Prostate gland (tissue), 2 donors: Measurements from ENCODE around the gene OR2B6. TPM values are rescaled to one million over a fixed set of nuclear protein-coding genes. Genes with fewer than 3 reads are reported as not detected.
"Not testable (repeated sequence)": the region's sequence is repeated elsewhere in the genome, so short reads cannot be mapped to it uniquely, and the experiment has no call there.

Source experiments
- DNase-seq: peaks from one replicate; pipeline ENCODE4 v3.0.0-alpha.2; 2019; ENCODE audit warnings: low spot score
- H3K27ac ChIP-seq, 2 donors: fragments of 200-600 bp; sonication (generic); 2 replicates each; pipeline ENCODE4 v1.5.1; 2017 to 2019
- H3K27me3 ChIP-seq: fragments of 200-600 bp; sonication (generic); replicated peaks from 2 replicates; pipeline ENCODE4 v1.5.1; 2019; ENCODE audit not compliant: insufficient read depth
- H3K36me3 ChIP-seq, 2 donors: fragments of 200-600 bp; sonication (generic); 1 replicate in 1 of 2; 2 replicates in 1 of 2; pipeline versions ENCODE4 v1.5.1 to v1.8.1; 2017 to 2019
- H3K4me1 ChIP-seq: fragments of 200-600 bp; sonication (generic); replicated peaks from 2 replicates; pipeline ENCODE4 v1.5.1; 2019
- H3K4me3 ChIP-seq, 2 donors: fragments of 200-600 bp; sonication (generic); 2 replicates each; pipeline ENCODE4 v1.5.1; 2017 to 2019
- H3K9me3 ChIP-seq: fragments of 200-600 bp; sonication (generic); 2 replicates; pipeline ENCODE4 v1.5.1; 2017
- CTCF ChIP-seq, 4 experiments: fragments of 200-600 bp in 2 of 4; fragments of 450-650 bp in 2 of 4; sonication (generic) in 2 of 4; IDR thresholded peaks; 1 replicate in 3 of 4; 2 replicates in 1 of 4; pipeline ENCODE4 v1.5.1; 2016 to 2019; ENCODE audit warnings: antibody characterized with exemption in 4 of 4, mild to moderate bottlenecking in 2 of 4, moderate library complexity in 2 of 4
- POLR2A ChIP-seq: fragments of 450-650 bp; IDR thresholded peaks from one replicate; pipeline ENCODE4 v1.6.1; 2016; ENCODE audit warnings: antibody characterized with exemption, mild to moderate bottlenecking
- POLR2AphosphoS5 ChIP-seq: sonication (generic); formaldehyde crosslinking; IDR thresholded peaks from one replicate; pipeline ENCODE4 v1.6.1; 2017; ENCODE audit warnings: antibody characterized with exemption
- WGBS: methylation state at CpG from one replicate; pipeline ENCODE4 v1.1.5; 2018; 5-methylcytosine and 5-hydroxymethylcytosine counted together
- intact Hi-C: fragments of 100-400 bp; cut with DNase I; formaldehyde crosslinking; loops from one replicate; pipeline ENCODE4 v1.14.2; 2022
- total RNA-seq, 2 donors: library from RNA; depleted of rRNA; stranded (reverse); fragments of >200 nt; gene quantifications; one replicate each; pipeline ENCODE4 v1.1.0, GENCODE V29; 2016

Gene OR2B6
- not detected for total RNA-seq

DNA sequence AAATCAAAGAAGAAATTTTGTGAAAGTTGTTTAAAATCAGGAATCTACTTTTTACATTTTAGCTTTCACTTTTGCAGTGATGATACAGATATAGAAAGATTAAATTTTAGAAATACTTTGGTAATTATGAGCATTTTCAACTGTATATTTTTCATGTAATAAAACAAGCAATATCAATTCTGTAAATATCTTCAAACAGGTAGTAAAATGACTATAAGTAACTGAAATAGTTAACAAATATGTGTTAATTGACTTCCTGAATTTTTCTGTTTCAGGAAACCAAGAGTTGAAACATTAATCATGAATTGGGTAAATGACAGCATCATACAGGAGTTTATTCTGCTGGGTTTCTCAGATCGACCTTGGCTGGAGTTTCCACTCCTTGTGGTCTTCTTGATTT is at the start of gene OR2B6:
OR2B6 (plus strand) TSS at position 301 of the 400 bp plus-strand sequence; CDS start at position 301, 0 bp downstream.
- no peaks in the 10 kb centered on the region for H3K9me3 ChIP-seq
- TF ChIP-seq POLR2AphosphoS5 (no peak), POLR2A (no peak), CTCF (IDR thresholded peaks at IDR 0.05) (no peak)
- H3K27me3 ChIP-seq = no peaks in the 10 kb centered on the region
- intact Hi-C loops = no loop called here
- no peak for DNase-seq
- H3K4me3 ChIP-seq = no peak within 1 kb of the TSS
- 52% methylated on average over 1 of the region's 1 CpG for WGBS
- no peaks in the 10 kb centered on the region for H3K4me1 ChIP-seq
- no peak within 1 kb of the TSS for H3K27ac ChIP-seq
- H3K36me3 ChIP-seq = no peaks in the 10 kb centered on the region

GRCh38 chr6:27908017-27908416 is 49.0 kb upstream of the OR2B6 start:
- Histone ChIP-seq H3K4me1 (no peaks in the 10 kb centered on the region), H3K4me3 (no peak overlapping the region), H3K27ac (no peak overlapping the region), H3K27me3 (no peaks in the 10 kb centered on the region), H3K9me3 (no peaks in the 10 kb centered on the region), H3K36me3 (no peaks in the 10 kb centered on the region)
- DNase-seq = no peak
- 59% methylated on average over 1 of the region's 1 CpG for WGBS
- intact Hi-C loops = no loop called here
- no peak for TF ChIP-seq POLR2A
- no peak for TF ChIP-seq POLR2AphosphoS5
- TF ChIP-seq CTCF (IDR thresholded peaks at IDR 0.05) = no peak

DNA sequence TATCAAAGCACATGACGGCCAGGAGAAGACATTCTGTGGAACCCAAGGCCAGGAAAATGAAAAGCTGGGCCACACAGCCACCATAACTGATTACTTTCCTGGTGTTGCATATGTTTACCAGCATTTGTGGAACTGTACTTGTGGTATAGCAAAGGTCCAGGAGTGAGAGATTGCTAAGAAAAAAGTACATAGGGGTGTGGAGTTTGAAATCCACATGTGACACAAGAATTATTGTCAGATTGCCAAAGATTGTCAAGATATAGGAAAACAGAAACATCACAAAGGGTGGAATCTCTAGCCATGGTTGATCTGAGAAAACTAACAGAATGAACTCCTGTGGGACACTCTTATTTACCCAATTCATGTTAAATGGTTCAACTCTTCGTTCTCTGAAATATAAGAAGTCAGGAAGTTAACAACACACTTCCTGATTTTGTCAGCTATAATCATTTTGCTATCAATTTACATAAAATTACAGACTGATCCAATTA is 45.0 kb upstream of the OR2B6 start, which contains the start of gene OR2B2:
OR2B2 (minus strand) TSS at position 441 of the 491 bp plus-strand sequence; CDS start at position 364, 77 bp downstream.
- Histone ChIP-seq H3K4me1 (no peaks in the 10 kb centered on the region), H3K27ac (no peak within 1 kb of the TSS), H3K4me3 (no peak within 1 kb of the TSS), H3K9me3 (no peaks in the 10 kb centered on the region), H3K36me3 (no peaks in the 10 kb centered on the region), H3K27me3 (no peaks in the 10 kb centered on the region)
- no peak for DNase-seq
- WGBS = 71% methylated on average over 2 of the region's 2 CpGs
- intact Hi-C loops = no loop called here
- no peak for TF ChIP-seq POLR2AphosphoS5
- no peak for TF ChIP-seq CTCF (IDR thresholded peaks at IDR 0.05)
- TF ChIP-seq POLR2A = no peak

- H3K9me3 ChIP-seq = no peaks in the 10 kb centered on the region
- no peak overlapping the region for H3K4me3 ChIP-seq
- H3K4me1 ChIP-seq = no peaks in the 10 kb centered on the region
- TF ChIP-seq POLR2A (no peak), POLR2AphosphoS5 (no peak), CTCF (IDR thresholded peaks at IDR 0.05) (no peak)
- DNase-seq = no peak
- H3K27me3 ChIP-seq = no peaks in the 10 kb centered on the region
- H3K36me3 ChIP-seq = no peaks in the 10 kb centered on the region
- intact Hi-C loops = no loop called here
- H3K27ac ChIP-seq = no peak overlapping the region
Measured at GRCh38 chr6:27922949-27923348, 34.1 kb upstream of the OR2B6 start.

DNA sequence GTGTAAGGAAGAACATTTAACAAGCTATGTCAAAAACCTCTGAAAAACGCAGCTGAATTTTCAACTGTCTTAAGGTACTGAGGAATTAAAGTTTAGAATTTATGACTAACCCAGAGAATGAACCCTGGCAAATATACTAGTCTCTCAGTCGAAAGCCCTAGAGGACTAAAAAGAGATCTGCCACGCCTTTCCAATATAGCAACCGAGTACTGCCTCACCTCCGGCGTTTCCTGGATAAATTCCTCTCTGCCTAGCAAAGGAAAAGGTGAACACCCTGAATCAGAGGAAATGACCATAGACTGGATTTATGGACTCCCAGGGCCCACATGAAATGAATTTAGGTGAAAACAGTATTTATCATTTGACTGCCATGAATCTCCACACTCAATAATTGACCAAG is 32.9 kb upstream of the OR2B6 start:
- TF ChIP-seq CTCF (IDR thresholded peaks at IDR 0.05) = no peak
- no peak for TF ChIP-seq POLR2AphosphoS5
- TF ChIP-seq POLR2A = no peak
- DNase-seq = no peak
- WGBS = 66% methylated on average over 6 of the region's 6 CpGs
- no peaks in the 10 kb centered on the region for H3K4me1 ChIP-seq
- no peak overlapping the region for H3K27ac ChIP-seq
- no peaks in the 10 kb centered on the region for H3K27me3 ChIP-seq
- no peaks in the 10 kb centered on the region for H3K9me3 ChIP-seq
- intact Hi-C loops = no loop called here
- no peak overlapping the region for H3K4me3 ChIP-seq
- H3K36me3 ChIP-seq = no peaks in the 10 kb centered on the region

- H3K27me3 ChIP-seq, H3K9me3 ChIP-seq, DNase-seq, H3K36me3 ChIP-seq, H3K4me3 ChIP-seq, H3K27ac ChIP-seq, H3K4me1 ChIP-seq, intact Hi-C loops: not testable (repeated sequence)
- WGBS = 100% methylated on average over 2 of the region's 2 CpGs
Measured at GRCh38 chr6:27928041-27928440, 29.0 kb upstream of the OR2B6 start.

DNA sequence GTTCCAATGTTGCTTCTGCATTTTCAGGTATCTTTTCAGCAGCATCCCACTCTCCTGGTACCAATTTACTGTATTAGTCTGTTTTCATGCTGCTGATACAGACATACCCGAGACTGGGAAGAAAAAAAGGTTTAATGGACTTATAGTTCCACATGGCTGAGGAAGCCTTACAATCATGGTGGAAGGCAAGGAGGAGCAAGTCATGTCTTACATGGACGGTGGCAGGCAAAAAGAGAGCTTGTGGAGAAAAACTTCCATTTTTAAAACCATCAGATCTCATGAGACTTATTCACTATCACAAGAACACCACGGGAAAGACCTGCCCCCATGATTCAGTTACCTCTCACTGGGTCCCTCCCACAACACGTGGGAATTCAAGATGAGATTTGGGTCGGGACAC is 27.1 kb upstream of the OR2B6 start:
- H3K27me3 ChIP-seq, H3K4me1 ChIP-seq, H3K4me3 ChIP-seq, H3K36me3 ChIP-seq, DNase-seq, H3K9me3 ChIP-seq, H3K27ac ChIP-seq, intact Hi-C loops: not testable (repeated sequence)
- 84% methylated on average over 5 of the region's 5 CpGs for WGBS
